ENCODE results near the gene PPM1M. TPM values are rescaled to one million over a fixed set of nuclear protein-coding genes. Genes with fewer than 3 reads are reported as not detected.

PPM1M gene
- polyA plus RNA-seq, 1 of the 3 experiments (the other 2 are of a cell fraction) = 19.2 TPM

GRCh38 chr3:52268036-52268435 is 22.5 kb downstream of the PPM1M start:
- Histone ChIP-seq H4K20me1 (ENCODE audit: insufficient read depth) (peaks cover 78% of the 10 kb centered on the region), H2AFZ (ENCODE audit: low read depth) (no peak overlapping the region), H3K27me3 (ENCODE audit: insufficient read depth) (no peaks in the 10 kb centered on the region), H3K36me3 (replicated peaks in 1 of 2; ENCODE audit: control insufficient read depth in 1 of 2, insufficient read depth in 2 of 2, low read length in 1 of 2) (peaks cover 59 to 79% of the 10 kb centered on the region in 2 experiments), H3K9me2 (no peaks in the 10 kb centered on the region), H3K4me3 (ENCODE audit: low read depth in 2 of 2, low read length in 1 of 2) (no peak overlapping the region), H3K79me2 (ENCODE audit: insufficient read depth) (peaks cover 98% of the 10 kb centered on the region), H3K9ac (no peak overlapping the region), H3K9me3 (no peaks in the 10 kb centered on the region), H3K27ac (ENCODE audit: low read depth in 2 of 2, low read length in 1 of 2) (no peak overlapping the region), H3F3A (replicated peaks; ENCODE audit: insufficient read depth) (peaks cover 3% of the 10 kb centered on the region), H3K4me2 (no peak overlapping the region), H3K4me1 (ENCODE audit: control insufficient read depth in 1 of 2, insufficient read depth in 2 of 2, low read depth in 1 of 2, low read length in 1 of 2) (no peaks in the 10 kb centered on the region)
- WGBS (ENCODE audit: low lambda C conversion rate) = 96% methylated on average over 7 of the region's 7 CpGs
- POLR2A ChIA-PET = no interaction called here
- CTCF ChIA-PET = interaction anchor here (2.5 kb wide), 1 partner anchor 37 kb away, joined by 6 read pairs; no protein-coding TSS in a partner anchor
- DNase-seq = no peak
- TF ChIP-seq GATA2 (CRISPR knock-in tag; IDR thresholded peaks at IDR 0.05) (no peak), ZBTB33 (IDR thresholded peaks at IDR 0.05; ENCODE audit: borderline replicate concordance, low read depth) (no peak), TCF12 (IDR thresholded peaks at IDR 0.05) (no peak)

- peaks cover 9% of the 10 kb centered on the region for H3F3A ChIP-seq (replicated peaks; ENCODE audit: insufficient read depth)
- H3K79me2 ChIP-seq (ENCODE audit: insufficient read depth) = peaks cover 98% of the 10 kb centered on the region
- H2AFZ ChIP-seq (ENCODE audit: low read depth) = no peak overlapping the region
- H4K20me1 ChIP-seq (ENCODE audit: insufficient read depth) = peaks cover 81% of the 10 kb centered on the region
- no peak overlapping the region for H3K4me2 ChIP-seq
- no peak for TF ChIP-seq ZBTB33 (IDR thresholded peaks at IDR 0.05; ENCODE audit: borderline replicate concordance, low read depth)
- no peak for TF ChIP-seq POLR2AphosphoS5 (IDR thresholded peaks at IDR 0.05; ENCODE audit: low read depth, low read length)
- no peak for TF ChIP-seq ELF1 (IDR thresholded peaks at IDR 0.05)
- no peak for TF ChIP-seq EP300 (IDR thresholded peaks at IDR 0.05; ENCODE audit: borderline replicate concordance in 1 of 2, low read depth in 1 of 2, low read length in 1 of 2)
- TF ChIP-seq REST (IDR thresholded peaks at IDR 0.05; ENCODE audit: low read depth, low read length) = no peak
- no peak for TF ChIP-seq USF1 (IDR thresholded peaks at IDR 0.05; ENCODE audit: borderline replicate concordance, low read depth)
- TF ChIP-seq FOSL2 (IDR thresholded peaks at IDR 0.05; ENCODE audit: borderline replicate concordance, low read depth) = no peak
- no peak for TF ChIP-seq GATA2 (CRISPR knock-in tag; IDR thresholded peaks at IDR 0.05)
- TF ChIP-seq NFIC (IDR thresholded peaks at IDR 0.05; ENCODE audit: borderline replicate concordance) = no peak
- TF ChIP-seq NRF1 (IDR thresholded peaks at IDR 0.05; ENCODE audit: low read depth, low read length) = no peak
- TF ChIP-seq SIN3A (IDR thresholded peaks at IDR 0.05; ENCODE audit: borderline replicate concordance, low read depth, low read length) = no peak
- no peak for TF ChIP-seq IRF3 (IDR thresholded peaks at IDR 0.05; ENCODE audit: low read depth, low read length)
- no peak for TF ChIP-seq MXI1 (IDR thresholded peaks at IDR 0.05; ENCODE audit: low read depth, low read length)
- no peak for TF ChIP-seq RCOR1 (IDR thresholded peaks at IDR 0.05; ENCODE audit: low read length)
- 75% methylated on average over 3 of the region's 3 CpGs for WGBS (ENCODE audit: low lambda C conversion rate)
- H3K27me3 ChIP-seq (ENCODE audit: insufficient read depth) = no peaks in the 10 kb centered on the region
- H3K9me2 ChIP-seq = no peaks in the 10 kb centered on the region
- no peak overlapping the region for H3K9ac ChIP-seq
- ChIA-PET CTCF (no interaction called here), POLR2A (no interaction called here)
- no peaks in the 10 kb centered on the region for H3K9me3 ChIP-seq
- peaks cover 48 to 79% of the 10 kb centered on the region in 2 experiments for H3K36me3 ChIP-seq (replicated peaks in 1 of 2; ENCODE audit: control insufficient read depth in 1 of 2, insufficient read depth in 2 of 2, low read length in 1 of 2)
- H3K27ac ChIP-seq (ENCODE audit: low read depth in 2 of 2, low read length in 1 of 2) = no peak overlapping the region
- DNase-seq = no peak
- no peak overlapping the region for H3K4me3 ChIP-seq (ENCODE audit: low read depth in 2 of 2, low read length in 1 of 2)
- no peaks in the 10 kb centered on the region for H3K4me1 ChIP-seq (ENCODE audit: control insufficient read depth in 1 of 2, insufficient read depth in 2 of 2, low read depth in 1 of 2, low read length in 1 of 2)
These were observed 24.2 kb downstream of the PPM1M start for GRCh38 chr3:52269776-52270175.

Measured in SK-N-SH (cell line).